Retina (tissue), 1 donor: ENCODE results near the gene RASA2.
"Not testable (repeated sequence)": the region's sequence is repeated elsewhere in the genome, so short reads cannot be mapped to it uniquely, and the experiment has no call there.

Experiments
- DNase-seq: peaks from one replicate; pipeline ENCODE4 v3.0.0-alpha.2; 2016

RASA2 gene

DNA sequence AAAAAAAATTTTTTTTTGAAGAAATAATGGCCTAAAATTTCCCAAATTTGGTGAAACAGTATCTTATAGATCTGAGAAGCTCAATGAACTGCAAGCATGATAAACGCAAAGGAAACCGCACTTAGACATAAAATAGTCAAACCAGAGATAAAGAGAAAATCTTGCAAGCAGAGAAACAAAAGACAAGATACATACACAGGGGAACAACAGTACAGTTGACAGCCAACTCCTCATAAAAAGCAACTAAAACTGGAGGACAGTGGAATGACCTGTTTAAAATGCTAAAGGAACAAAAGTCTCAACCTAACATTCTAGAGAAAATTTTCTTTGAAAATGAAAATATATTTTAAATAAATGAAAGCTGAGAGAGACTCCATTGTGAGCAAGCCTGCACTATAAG lies 107.5 kb downstream of the RASA2 start:
- DNase-seq: no peak

- DNase-seq: no peak
Observed at GRCh38 chr3:141597931-141598330, 111.1 kb downstream of the RASA2 start.

DNA sequence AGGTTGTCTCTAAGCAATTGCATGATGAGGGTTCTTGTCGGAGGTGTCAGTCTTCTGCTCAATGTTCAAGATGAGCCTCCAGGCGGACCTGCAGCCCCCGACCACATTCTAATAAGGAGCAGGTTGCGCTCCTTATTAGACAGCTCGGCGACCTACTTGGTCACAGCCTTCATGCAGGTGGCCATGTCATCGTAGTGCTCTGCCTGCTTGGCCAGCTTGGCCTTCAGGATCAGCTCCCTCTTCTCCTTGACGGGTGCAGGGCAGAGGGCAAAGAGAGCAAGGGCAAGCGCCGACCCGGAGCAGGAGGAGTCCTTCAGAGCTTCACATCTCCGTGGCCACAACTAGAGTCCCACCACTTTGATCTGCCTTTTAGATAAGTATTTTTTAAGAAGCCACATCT lies 113.5 kb downstream of the RASA2 start:
- DNase-seq: no peak

DNA sequence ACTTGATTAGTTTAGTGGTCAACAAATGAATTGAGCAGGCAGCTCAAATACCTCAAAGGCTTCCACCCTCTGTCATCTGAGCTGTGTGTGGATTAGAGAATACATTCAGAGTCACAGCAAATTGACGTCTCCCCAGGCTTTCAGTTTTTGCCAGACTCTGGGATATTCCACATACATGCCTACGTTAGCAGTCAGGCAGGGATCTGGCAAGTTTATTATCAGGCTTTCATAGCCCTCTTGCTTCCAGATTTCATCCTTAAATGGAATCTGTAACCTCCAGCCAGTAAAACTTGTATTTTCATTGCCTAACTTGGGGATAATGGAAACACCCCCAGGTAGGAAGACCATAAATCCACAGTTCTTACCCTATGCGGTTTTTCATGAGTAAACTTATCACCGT lies 115.9 kb downstream of the RASA2 start:
- no peak for DNase-seq

DNA sequence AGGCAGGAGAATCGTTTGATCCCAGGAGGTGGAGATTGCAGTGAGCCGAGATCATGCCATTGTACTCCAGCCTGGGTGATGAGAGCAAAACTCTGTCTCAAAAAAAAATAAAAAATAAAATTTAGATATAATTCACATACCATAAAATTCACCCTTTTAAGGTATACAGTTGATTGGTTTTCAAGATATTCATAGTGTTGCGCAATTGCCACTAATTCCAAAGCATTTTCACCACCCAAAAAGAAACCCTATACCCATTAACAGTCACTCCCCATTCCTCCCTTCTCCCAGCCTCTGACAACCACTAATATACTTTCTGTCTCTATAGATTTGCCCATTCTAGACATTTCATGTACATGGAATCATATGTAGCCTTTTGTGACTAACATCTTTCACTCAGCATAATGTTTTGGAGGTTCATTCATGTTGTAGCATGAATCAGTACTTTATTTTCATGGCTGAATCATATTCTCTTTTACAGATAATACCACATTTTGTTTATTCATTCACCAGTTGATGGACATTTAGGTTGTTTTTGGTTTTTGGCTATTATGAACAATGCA lies 116.7 kb downstream of the RASA2 start:
- DNase-seq: no peak

GRCh38 chr3:141605883-141606282 lies 119.1 kb downstream of the RASA2 start:
- DNase-seq: no peak

- no peak for DNase-seq
Observed at GRCh38 chr3:141608438-141608837, 121.6 kb downstream of the RASA2 start.

- no peak for DNase-seq
Observed at GRCh38 chr3:141610939-141611338, 124.1 kb downstream of the RASA2 start.

- no peak for DNase-seq
Observed at GRCh38 chr3:141618103-141618910, 131.5 kb downstream of the RASA2 start.

DNA sequence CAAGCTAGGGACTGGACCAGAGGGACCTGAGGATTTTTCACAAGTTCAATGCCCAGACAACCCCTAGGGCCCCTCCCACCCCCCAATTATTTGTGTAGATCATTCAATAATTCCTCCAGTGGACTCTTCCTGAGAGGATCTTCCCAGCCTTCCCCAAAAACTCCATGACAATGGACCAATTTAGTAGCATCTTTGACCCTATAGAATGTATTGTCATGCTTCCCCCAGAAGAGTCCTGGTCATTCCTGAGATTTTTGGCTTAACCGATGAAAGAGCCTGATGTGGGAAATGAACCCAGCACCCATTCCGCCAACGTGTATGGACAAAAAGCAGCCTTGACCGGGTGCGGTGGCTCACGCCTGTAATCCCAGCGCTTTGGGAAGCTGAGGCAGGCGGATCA lies 132.1 kb downstream of the RASA2 start:
- no peak for DNase-seq

GRCh38 chr3:141619450-141619849 lies 132.6 kb downstream of the RASA2 start:
- DNase-seq: no peak

DNA sequence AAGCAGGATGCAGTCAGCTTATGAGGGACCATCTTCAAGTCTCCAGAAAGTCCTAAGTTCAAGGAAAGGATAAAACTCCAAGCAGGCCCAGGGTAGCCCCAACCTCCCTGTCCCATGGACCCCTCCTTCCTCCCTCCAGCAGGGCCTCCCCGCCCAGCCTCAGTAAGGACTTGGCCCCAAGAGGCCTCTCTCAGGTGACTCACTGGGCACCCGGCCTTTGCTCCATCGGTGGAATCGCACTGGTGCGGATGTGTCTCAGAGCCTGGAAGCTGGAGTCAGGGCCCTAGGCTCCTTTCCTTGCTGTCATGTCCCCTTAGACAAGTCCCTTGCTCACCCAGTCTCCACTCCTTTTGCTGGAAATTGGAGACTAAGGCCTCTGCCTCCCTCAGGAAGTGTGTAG lies 136.9 kb downstream of the RASA2 start:
- DNase-seq: no peak

DNA sequence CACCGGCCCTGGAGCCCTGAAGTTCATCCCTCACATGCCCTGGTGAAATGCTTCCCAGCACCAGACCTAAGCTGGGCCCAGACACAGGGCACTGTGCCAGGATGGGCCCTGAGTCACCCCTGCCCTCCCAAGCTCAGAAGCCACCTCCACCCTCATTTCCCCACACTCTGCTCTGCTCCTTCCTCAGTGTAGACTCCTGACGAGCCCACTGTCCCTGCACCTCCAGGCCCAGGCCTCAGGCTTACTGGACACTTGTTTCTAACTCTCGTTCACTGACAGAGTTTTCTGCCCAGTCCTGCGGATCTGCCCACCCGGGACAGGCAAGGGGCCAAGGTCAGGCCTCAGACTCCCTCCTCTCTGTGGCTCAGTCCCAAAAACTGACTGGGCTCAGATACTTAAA lies 138.7 kb downstream of the RASA2 start:
- no peak for DNase-seq

GRCh38 chr3:141628334-141628733 lies 141.5 kb downstream of the RASA2 start:
- not testable (repeated sequence) for DNase-seq

DNA sequence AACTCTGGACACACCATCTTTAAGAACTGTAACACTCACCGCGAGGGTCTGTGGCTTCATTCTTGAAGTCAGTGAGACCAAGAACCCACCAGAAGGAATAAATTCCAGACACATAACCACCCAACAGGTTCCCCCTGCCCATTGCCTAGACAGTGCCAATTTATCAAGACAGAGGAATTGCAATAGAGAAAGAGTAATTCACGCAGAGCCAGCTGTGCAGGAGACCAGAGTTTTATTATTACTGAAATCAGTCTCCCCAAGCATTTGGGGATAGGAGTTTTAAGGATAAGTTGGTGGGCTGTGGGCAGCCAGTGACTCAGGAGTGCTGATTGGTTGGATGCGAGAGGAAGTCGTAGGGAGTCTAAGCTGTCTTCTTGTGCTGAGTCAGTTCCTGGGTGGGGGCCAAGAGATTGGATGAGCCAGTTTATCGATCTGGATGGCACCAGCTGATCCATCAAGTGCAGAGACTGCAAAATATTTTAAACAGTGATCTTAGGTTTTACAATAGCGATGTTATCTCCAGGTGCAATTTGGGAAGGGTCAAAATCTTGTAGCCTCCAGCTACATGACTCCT lies 142.1 kb downstream of the RASA2 start:
- not testable (repeated sequence) for DNase-seq

DNA sequence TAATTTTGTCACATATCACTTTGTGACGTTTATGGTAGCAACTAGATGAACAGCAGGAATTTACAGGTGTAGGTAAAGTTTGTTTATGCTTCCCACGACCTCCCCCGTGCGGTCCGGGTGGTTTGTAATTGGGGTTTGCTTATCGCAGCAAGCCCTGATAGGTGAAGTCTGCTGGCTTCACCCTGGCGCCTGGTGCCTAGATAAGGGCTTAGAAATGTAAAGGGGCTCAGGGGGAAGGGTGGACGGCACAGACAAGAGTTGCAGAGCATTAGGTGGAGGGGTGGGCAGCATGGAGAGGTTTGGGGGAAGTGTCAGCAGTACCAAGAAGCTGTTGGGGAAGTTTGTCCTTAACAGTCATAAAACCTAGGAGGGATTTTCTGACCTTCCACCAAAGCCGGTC lies 143.1 kb downstream of the RASA2 start:
- no peak for DNase-seq

DNA sequence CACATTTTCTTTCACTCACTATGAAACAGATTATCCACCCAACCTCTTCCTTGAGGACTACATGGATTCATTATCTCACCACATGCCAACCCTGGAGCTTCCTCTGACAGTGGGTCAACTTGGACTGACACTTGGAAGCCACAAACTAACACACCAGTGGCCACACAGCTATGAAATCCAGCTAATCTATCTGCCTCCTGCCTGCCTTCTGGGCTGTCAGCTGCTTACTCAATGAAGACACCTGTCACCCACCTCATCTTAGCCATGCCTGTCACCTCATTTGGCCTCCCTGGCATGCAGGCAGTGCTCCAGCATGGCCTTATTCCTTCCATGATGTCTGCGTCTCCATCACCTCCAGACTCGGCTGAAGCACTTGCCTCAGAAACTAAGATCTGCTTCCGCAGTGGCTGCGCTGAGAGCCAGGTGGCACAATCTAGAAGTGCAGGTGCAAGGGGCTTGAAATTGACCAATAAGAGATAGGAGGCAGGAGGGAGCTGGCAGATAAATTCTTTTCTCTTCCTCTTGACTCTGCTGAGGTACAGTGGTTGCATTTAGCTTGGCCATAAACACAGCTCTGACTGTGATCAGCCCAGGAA lies 146.1 kb downstream of the RASA2 start:
- DNase-seq: no peak

DNA sequence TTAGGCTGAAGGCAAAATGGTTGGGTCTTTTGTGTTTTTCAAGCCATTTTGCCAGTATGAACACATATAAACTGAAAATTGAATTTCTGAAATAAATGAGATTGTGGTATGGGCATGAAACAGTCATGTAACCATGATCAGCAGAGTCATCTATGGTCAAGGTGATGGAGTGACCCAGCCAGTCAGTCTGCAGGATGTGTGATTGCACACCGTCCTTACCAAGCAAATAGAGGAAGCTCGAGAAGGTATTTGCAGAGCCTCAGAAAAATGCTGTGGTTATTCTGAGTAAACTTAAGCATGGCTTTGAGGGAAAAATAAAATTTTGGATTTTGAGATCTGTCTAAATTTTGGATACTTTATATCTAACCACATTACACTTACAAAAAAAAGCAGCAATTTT lies 155.4 kb downstream of the RASA2 start:
- DNase-seq: no peak

DNA sequence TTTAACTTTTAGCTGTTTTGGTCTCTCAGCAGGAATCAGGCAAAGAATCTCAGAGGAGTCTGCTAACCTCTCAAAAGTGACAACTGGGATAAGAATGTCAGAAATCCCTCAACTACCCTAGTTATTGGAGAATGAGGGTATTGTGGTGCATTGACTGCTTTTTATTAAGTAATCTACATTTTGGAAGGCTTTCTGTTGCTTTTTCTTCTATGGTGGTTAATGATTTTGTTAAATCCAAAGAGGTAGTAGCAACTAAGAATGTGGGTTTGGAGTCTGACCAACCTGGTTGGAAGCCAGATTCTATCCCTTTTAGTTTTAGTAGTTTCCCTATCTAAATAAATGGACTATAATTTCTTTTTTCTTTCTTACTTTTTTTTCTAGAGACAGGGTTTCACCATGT lies 156.6 kb downstream of the RASA2 start:
- DNase-seq: no peak

- DNase-seq: no peak
Observed at GRCh38 chr3:141643796-141644195, 157.0 kb downstream of the RASA2 start.

DNA sequence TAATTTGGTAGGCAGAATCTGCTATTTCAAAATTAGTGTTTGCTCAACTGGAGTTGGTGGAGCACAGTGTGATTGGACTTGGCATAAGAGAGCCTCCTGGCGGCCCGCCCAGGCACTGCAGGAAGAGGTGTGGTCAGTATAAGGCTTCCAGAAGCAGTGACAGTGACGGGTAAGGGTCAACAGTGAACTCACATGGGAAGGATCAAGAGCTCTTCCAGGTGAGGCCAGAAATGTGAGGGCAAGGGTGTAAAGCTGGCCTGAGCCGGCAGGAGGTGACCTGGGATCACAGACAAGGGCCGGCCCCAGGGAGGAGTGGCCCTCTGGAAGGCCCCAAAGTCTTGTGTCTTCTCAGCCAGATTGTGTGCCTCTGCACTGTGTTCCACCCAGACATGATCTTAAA lies 158.1 kb downstream of the RASA2 start:
- peak; percentile 29 for DNase-seq

DNA sequence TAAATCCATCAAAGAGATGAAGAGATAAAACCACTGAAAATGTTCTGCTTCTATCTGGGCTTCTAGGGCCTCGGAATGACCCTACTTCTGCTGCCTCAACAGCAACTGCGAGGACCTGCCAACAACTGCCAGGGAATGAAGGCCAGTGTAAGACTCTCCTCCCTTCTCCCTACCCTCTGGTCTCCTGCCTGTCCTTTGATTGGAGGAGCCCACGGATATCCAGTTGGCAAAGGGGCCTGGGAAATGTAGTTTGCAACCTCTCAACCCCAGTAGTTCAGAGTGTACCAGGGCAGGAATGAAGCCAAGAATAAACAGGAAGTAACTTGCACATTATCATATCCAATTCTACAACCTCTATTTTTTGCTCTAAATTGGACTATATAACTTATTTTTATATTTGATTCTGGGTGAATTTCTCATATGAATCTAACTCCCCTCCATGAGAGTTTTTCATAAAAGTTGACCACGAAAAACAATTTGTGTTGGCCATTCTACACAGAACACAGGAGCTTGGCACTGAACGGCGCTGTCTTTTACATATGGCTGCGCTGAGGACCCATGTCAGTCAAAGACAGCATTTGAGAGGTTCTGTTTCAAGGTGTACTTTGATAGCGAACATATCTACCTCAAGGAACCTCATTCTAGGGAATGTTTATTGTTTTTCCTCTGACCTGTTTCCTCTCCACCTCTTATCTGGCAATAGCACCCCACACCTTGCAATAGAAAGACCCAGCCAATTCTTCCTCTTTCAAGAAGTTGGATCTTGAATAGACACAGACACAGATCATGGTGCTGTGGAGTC lies 160.1 kb downstream of the RASA2 start:
- DNase-seq: no peak

DNA sequence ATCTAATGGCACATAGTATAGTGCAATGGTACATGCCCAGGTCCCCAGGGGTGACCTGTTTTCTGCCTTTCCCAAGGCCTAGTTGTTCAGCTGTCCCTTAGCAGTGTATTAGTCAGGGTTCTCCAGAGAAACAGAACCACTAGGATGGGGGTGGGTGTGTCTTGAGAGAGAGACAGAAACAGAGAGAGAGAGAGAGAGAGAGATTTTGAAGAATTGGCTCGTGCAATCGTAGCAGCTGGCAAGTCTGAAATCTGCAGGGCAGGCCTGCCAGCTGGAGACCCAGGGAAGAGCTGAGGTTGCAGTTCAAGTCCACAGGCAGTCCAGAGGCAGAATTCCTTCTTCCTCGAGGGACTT lies 160.7 kb downstream of the RASA2 start:
- DNase-seq: no peak
